Natural killer cell treated with Interleukin-12 subunit alpha and Interleukin-12 subunit beta and Interleukin-15 and Interleukin-18, amount 100 ng/mL, for 72 hours (primary cell): Measurements from ENCODE around the gene VAV1. TPM values are rescaled to one million over a fixed set of nuclear protein-coding genes. Genes with fewer than 3 reads are reported as not detected.
"Not testable (repeated sequence)": the region's sequence is repeated elsewhere in the genome, so short reads cannot be mapped to it uniquely, and the experiment has no call there.

Experiments
- ATAC-seq, 2 donors: fragments of 150-1000 bp; cut with Tn5 transposase in 1 of 2; sonication (Bioruptor Pico), chemical (Tn5 transposase) in 1 of 2; 2 replicates each; pipeline ENCODE4 v1.10.0; 2021
- DNase-seq: peaks from one replicate; pipeline ENCODE4 v3.0.0; 2022; ENCODE audit warnings: low spot score
- H3K27ac Mint-ChIP-seq, 2 donors: 1 replicate in 1 of 2; 2 replicates in 1 of 2; pipeline ENCODE4 v1.8.0; 2022; ENCODE audit warnings: mixed read lengths in 2 of 2, mild to moderate bottlenecking in 1 of 2, moderate library complexity in 1 of 2
- H3K27me3 Mint-ChIP-seq, 2 donors: 1 replicate in 1 of 2; 2 replicates in 1 of 2; pipeline ENCODE4 v1.8.0; 2022; ENCODE audit warnings: mixed read lengths in 2 of 2
- H3K36me3 Mint-ChIP-seq: one replicate; pipeline ENCODE4 v1.8.0; 2022; ENCODE audit warnings: mixed read lengths
- H3K4me1 Mint-ChIP-seq, 2 donors: 1 replicate in 1 of 2; 2 replicates in 1 of 2; pipeline ENCODE4 v1.8.0; 2022; ENCODE audit warnings: low read depth in 2 of 2, mixed read lengths in 2 of 2, mild to moderate bottlenecking in 1 of 2
- H3K4me3 Mint-ChIP-seq: one replicate; pipeline ENCODE4 v1.8.0; 2022; ENCODE audit warnings: mixed read lengths
- H3K9me3 Mint-ChIP-seq: 2 replicates; pipeline ENCODE4 v1.8.0; 2022; ENCODE audit warnings: mixed read lengths
- total RNA-seq, 2 donors: library from RNA; stranded (reverse); gene quantifications; one replicate each; pipeline ENCODE4 v1.2.3, GENCODE V29; 2022

VAV1 gene
- total RNA-seq, 2 donors from 2014 or later, result 166 to 167 TPM

- Mint-ChIP-seq H3K4me3 (no peak overlapping the region), H3K27ac (peak overlapping the region; percentile 47 to 69), H3K4me1 (peaks cover 59 to 69% of the 10 kb centered on the region in 2 donors), H3K36me3 (peaks cover 22% of the 10 kb centered on the region), H3K27me3 (no peaks in the 10 kb centered on the region), H3K9me3 (peaks cover 4% of the 10 kb centered on the region)
- no peak for ATAC-seq
- no peak for DNase-seq
Observed at GRCh38 chr19:6813659-6814058, 41.2 kb downstream of the VAV1 start.

GRCh38 chr19:6817179-6817578 lies 44.7 kb downstream of the VAV1 start:
- Mint-ChIP-seq H3K36me3 (peaks cover 19% of the 10 kb centered on the region), H3K4me3 (no peak overlapping the region), H3K4me1 (peaks cover 45 to 57% of the 10 kb centered on the region in 2 donors), H3K9me3 (peaks cover 7% of the 10 kb centered on the region), H3K27me3 (no peaks in the 10 kb centered on the region), H3K27ac (peak overlapping the region in 1 of 2 donors; percentile 35)
- ATAC-seq (no peak), DNase-seq (no peak)

GRCh38 chr19:6818246-6818645 lies 45.7 kb downstream of the VAV1 start:
- Mint-ChIP-seq H3K9me3 (peaks cover 3% of the 10 kb centered on the region), H3K27me3 (no peaks in the 10 kb centered on the region)

GRCh38 chr19:6819323-6819722 lies 46.8 kb downstream of the VAV1 start:
- peak overlapping the region; percentile 21 to 76 for H3K27ac Mint-ChIP-seq
- H3K4me1 Mint-ChIP-seq, result peaks cover 37 to 42% of the 10 kb centered on the region in 2 donors
- H3K9me3 Mint-ChIP-seq, result peaks cover 3% of the 10 kb centered on the region
- H3K4me3 Mint-ChIP-seq, result no peak overlapping the region
- peaks cover 24% of the 10 kb centered on the region for H3K36me3 Mint-ChIP-seq
- H3K27me3 Mint-ChIP-seq, result no peaks in the 10 kb centered on the region
- no peak for ATAC-seq
- DNase-seq, result no peak

More at GRCh38 chr19:6818246-6818645, 45.7 kb downstream of the VAV1 start:
- H3K36me3 Mint-ChIP-seq, result peaks cover 13% of the 10 kb centered on the region
- H3K27ac Mint-ChIP-seq, result peak overlapping the region in 1 of 2 donors; percentile 43
- DNase-seq (no peak), ATAC-seq (no peak)
- H3K4me3 Mint-ChIP-seq, result no peak overlapping the region
- H3K4me1 Mint-ChIP-seq, result peaks cover 40 to 46% of the 10 kb centered on the region in 2 donors

GRCh38 chr19:6820237-6820636 lies 47.7 kb downstream of the VAV1 start:
- Mint-ChIP-seq H3K36me3 (peaks cover 33% of the 10 kb centered on the region), H3K4me3 (no peak overlapping the region), H3K9me3 (peaks cover 3% of the 10 kb centered on the region), H3K4me1 (peaks cover 33 to 39% of the 10 kb centered on the region in 2 donors), H3K27me3 (no peaks in the 10 kb centered on the region), H3K27ac (no peak overlapping the region)
- DNase-seq, result no peak
- no peak for ATAC-seq

- H3K4me1 Mint-ChIP-seq, result peaks cover 23 to 29% of the 10 kb centered on the region in 2 donors
- H3K27ac Mint-ChIP-seq, result no peak overlapping the region
- H3K4me3 Mint-ChIP-seq, result no peak overlapping the region
- no peaks in the 10 kb centered on the region for H3K27me3 Mint-ChIP-seq
- no peak for ATAC-seq
- H3K36me3 Mint-ChIP-seq, result peaks cover 33% of the 10 kb centered on the region
- no peak for DNase-seq
- H3K9me3 Mint-ChIP-seq, result peaks cover 3% of the 10 kb centered on the region
Observed at GRCh38 chr19:6821639-6822310, 49.3 kb downstream of the VAV1 start.

- Mint-ChIP-seq H3K9me3 (peaks cover 3% of the 10 kb centered on the region), H3K4me3 (no peak overlapping the region), H3K4me1 (peaks cover 21 to 26% of the 10 kb centered on the region in 2 donors), H3K27me3 (no peaks in the 10 kb centered on the region), H3K27ac (no peak overlapping the region), H3K36me3 (peaks cover 33% of the 10 kb centered on the region)
- ATAC-seq (no peak), DNase-seq (no peak)
Observed at GRCh38 chr19:6822311-6822670, 49.8 kb downstream of the VAV1 start.

GRCh38 chr19:6825076-6825774 lies 52.7 kb downstream of the VAV1 start:
- DNase-seq, result no peak
- ATAC-seq, result no peak
- Mint-ChIP-seq H3K27ac (peak overlapping the region in 1 of 2 donors; percentile 35), H3K9me3 (no peaks in the 10 kb centered on the region), H3K36me3 (peaks cover 20% of the 10 kb centered on the region), H3K27me3 (no peaks in the 10 kb centered on the region), H3K4me1 (peaks cover 5 to 28% of the 10 kb centered on the region in 2 donors), H3K4me3 (no peak overlapping the region)

- Mint-ChIP-seq H3K4me1 (peaks cover 5 to 27% of the 10 kb centered on the region in 2 donors), H3K27me3 (no peaks in the 10 kb centered on the region), H3K36me3 (peaks cover 25% of the 10 kb centered on the region), H3K4me3 (no peak overlapping the region), H3K9me3 (no peaks in the 10 kb centered on the region), H3K27ac (no peak overlapping the region)
- no peak for ATAC-seq
- DNase-seq, result no peak
Observed at GRCh38 chr19:6826281-6826920, 53.9 kb downstream of the VAV1 start.

GRCh38 chr19:6828306-6828697 lies 55.8 kb downstream of the VAV1 start:
- peak in 1 of 2 donors; percentile 7 for ATAC-seq
- Mint-ChIP-seq H3K9me3 (no peaks in the 10 kb centered on the region), H3K27me3 (no peaks in the 10 kb centered on the region), H3K4me3 (no peak overlapping the region), H3K27ac (peak overlapping the region; percentile 47 to 62), H3K4me1 (peaks cover 5 to 33% of the 10 kb centered on the region in 2 donors), H3K36me3 (peaks cover 34% of the 10 kb centered on the region)
- no peak for DNase-seq

GRCh38 chr19:6828698-6829633 lies 56.5 kb downstream of the VAV1 start:
- ATAC-seq (peak; percentile 75 to 83), DNase-seq (no peak)
- H3K4me1 Mint-ChIP-seq, result peaks cover 5 to 32% of the 10 kb centered on the region in 2 donors
- peak overlapping the region; percentile 62 to 78 for H3K27ac Mint-ChIP-seq
- no peaks in the 10 kb centered on the region for H3K27me3 Mint-ChIP-seq
- H3K36me3 Mint-ChIP-seq, result peaks cover 33% of the 10 kb centered on the region
- H3K4me3 Mint-ChIP-seq, result no peak overlapping the region
- no peaks in the 10 kb centered on the region for H3K9me3 Mint-ChIP-seq

- not testable (repeated sequence) for ATAC-seq, H3K27me3 Mint-ChIP-seq, H3K9me3 Mint-ChIP-seq, H3K4me3 Mint-ChIP-seq, DNase-seq
- Mint-ChIP-seq H3K36me3 (peaks cover 24% of the 10 kb centered on the region), H3K27ac (peak overlapping the region; percentile 62 to 78), H3K4me1 (peaks cover 3 to 28% of the 10 kb centered on the region in 2 donors)
Observed at GRCh38 chr19:6829829-6830228, 57.3 kb downstream of the VAV1 start.

- not testable (repeated sequence) for H3K4me3 Mint-ChIP-seq, H3K9me3 Mint-ChIP-seq, H3K27me3 Mint-ChIP-seq, DNase-seq, ATAC-seq
- peak overlapping the region; percentile 38 to 74 for H3K27ac Mint-ChIP-seq
- peaks cover 0 to 25% of the 10 kb centered on the region in 2 donors for H3K4me1 Mint-ChIP-seq
- H3K36me3 Mint-ChIP-seq, result peaks cover 24% of the 10 kb centered on the region
Observed at GRCh38 chr19:6831084-6831483, 58.6 kb downstream of the VAV1 start.
